Stomach (tissue), 9 donors: ENCODE data around the gene TTLL3. TPM values are rescaled to one million over a fixed set of nuclear protein-coding genes. Genes with fewer than 3 reads are reported as not detected.
"Not testable (repeated sequence)": the region's sequence is repeated elsewhere in the genome, so short reads cannot be mapped to it uniquely, and the experiment has no call there.

Experiments used
- DNase-seq, 2 donors: peaks; one replicate each; pipeline versions ENCODE4 v3.0.0 to v3.0.0-alpha.2; 2013 to 2019
- H3K27ac ChIP-seq, 5 donors: fragments of 200-600 bp in 4 of 5; sonication (generic) in 4 of 5; one replicate each; pipeline ENCODE4 v1.5.1; 2013 to 2019; ENCODE audit warnings: mild to moderate bottlenecking in 1 of 5, moderate library complexity in 1 of 5
- H3K27me3 ChIP-seq, 3 donors: fragments of 200-600 bp; sonication (generic); one replicate each; pipeline ENCODE4 v1.5.1; 2017 to 2019; ENCODE audit warnings: mixed run types in 1 of 3
- H3K36me3 ChIP-seq, 4 donors: fragments of 200-600 bp; sonication (generic); 1 replicate in 3 of 4; 2 replicates in 1 of 4; pipeline ENCODE4 v1.5.1; 2016 to 2019
- H3K4me1 ChIP-seq, 4 donors: fragments of 200-600 bp; sonication (generic); one replicate each; pipeline ENCODE4 v1.5.1; 2016 to 2019
- H3K4me3 ChIP-seq, 4 donors: fragments of 200-600 bp; sonication (generic) in 3 of 4; one replicate each; pipeline ENCODE4 v1.5.1; 2016 to 2019; ENCODE audit warnings: mild to moderate bottlenecking in 1 of 4
- H3K9me3 ChIP-seq, 4 donors: fragments of 200-600 bp; sonication (generic); one replicate each; pipeline ENCODE4 v1.5.1; 2016 to 2019
- CTCF ChIP-seq, 7 experiments: fragments of 450-650 bp in 4 of 7; fragments of 200-600 bp in 3 of 7; sonication (generic) in 3 of 7; IDR thresholded peaks; one replicate each; pipeline ENCODE4 v1.5.1; 2016 to 2019; ENCODE audit warnings: antibody characterized with exemption in 7 of 7, control low read depth in 2 of 7, mild to moderate bottlenecking in 1 of 7
- EP300 ChIP-seq: sonication (generic); formaldehyde crosslinking; IDR thresholded peaks from one replicate; pipeline ENCODE4 v1.6.1; 2017; ENCODE audit warnings: antibody characterized with exemption
- POLR2A ChIP-seq, 4 donors: fragments of 450-650 bp; IDR thresholded peaks; one replicate each; pipeline ENCODE4 v1.6.1; 2016; ENCODE audit warnings: antibody characterized with exemption in 4 of 4, control low read depth in 2 of 4, mild to moderate bottlenecking in 1 of 4, moderate library complexity in 1 of 4
- POLR2AphosphoS5 ChIP-seq, 3 donors: sonication (generic); formaldehyde crosslinking; IDR thresholded peaks; one replicate each; pipeline ENCODE4 v1.6.1; 2016; ENCODE audit warnings: antibody characterized with exemption in 3 of 3
- WGBS, 5 donors: extraction: QIAGEN DNeasy Blood & Tissue Kit in 3 of 5; methylation state at CpG; one replicate each; pipeline versions ENCODE4 v1.1.5 to v1.1.7; 2013 to 2018; 5-methylcytosine and 5-hydroxymethylcytosine counted together
- intact Hi-C: fragments of 100-400 bp; cut with DNase I; formaldehyde crosslinking; loops from one replicate; pipeline ENCODE4 v1.15.1; 2023; ENCODE audit warnings: low total_unique reads
- polyA plus RNA-seq, 3 donors: library from polyadenylated mRNA; stranded (reverse); fragments of 200-250 nt; gene quantifications; one replicate each; pipeline ENCODE4 v1.2.3, GENCODE V29; 2013
- total RNA-seq, 5 donors: library from RNA; depleted of rRNA; stranded (reverse); fragments of >200 nt; gene quantifications; one replicate each; pipeline versions ENCODE4 v1.1.0 to v1.2.3, GENCODE V29; 2014 to 2016
- donor health status: healthy with polysubstance abuse.
- donor health status: Bipolar disorder and iron deficiency.
- donor health status: healthy.

TTLL3 gene
- total and polyA plus RNA-seq, 8 donors = 6.7 to 593 (median 77.4) TPM

DNA sequence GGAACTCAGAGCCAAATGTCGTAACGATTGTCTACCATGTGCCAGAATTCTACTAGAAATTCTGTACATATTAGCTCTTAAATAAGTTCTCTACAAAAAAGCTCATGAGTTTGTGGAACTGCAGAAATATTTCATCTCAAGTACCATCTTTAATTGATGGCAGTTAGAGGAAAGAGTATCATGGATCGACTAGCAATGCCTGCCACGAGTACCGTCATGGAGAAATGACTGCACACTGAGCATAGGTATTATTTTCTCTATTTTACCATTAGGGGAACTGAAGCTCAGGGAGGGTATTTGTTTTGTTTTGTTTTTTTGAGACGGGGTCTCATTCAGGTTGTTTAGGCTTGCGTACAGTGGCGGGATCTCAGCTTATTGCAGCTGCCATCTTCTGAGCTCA lies 31.0 kb downstream of the TTLL3 start:
- intact Hi-C loops = loop anchor here (10.0 kb wide), 1 partner anchor 74 kb away; the partner anchor contains the start of gene IL17RC
- 82 to 95% (median 84%) methylated on average over 8 of the region's 8 CpGs for WGBS, 5 donors
- TF ChIP-seq POLR2A (IDR thresholded peaks at IDR 0.05) (no peak), EP300 (no peak), POLR2AphosphoS5 (IDR thresholded peaks at IDR 0.05) (no peak)
- H3K27me3 ChIP-seq = no peaks in the 10 kb centered on the region
- peaks cover 11 to 25% (median 22%) of the 10 kb centered on the region in 4 donors for H3K4me1 ChIP-seq
- no peak for DNase-seq
- H3K36me3 ChIP-seq = peaks cover 17 to 61% (median 51%) of the 10 kb centered on the region in 4 donors
- H3K9me3 ChIP-seq = no peaks in the 10 kb centered on the region
- H3K27ac ChIP-seq = no peak overlapping the region
- no peak overlapping the region for H3K4me3 ChIP-seq

- 0 to 1% (median 0%) methylated on average over 38 to 42 of the region's 42 CpGs for WGBS, 5 donors
- H3K27me3 ChIP-seq = no peaks in the 10 kb centered on the region
- peak within 1 kb of the TSS; percentile 71 to 87 (median 82) for H3K27ac ChIP-seq
- H3K9me3 ChIP-seq = no peaks in the 10 kb centered on the region
- peaks cover 17 to 33% (median 31%) of the 10 kb centered on the region in 4 donors for H3K36me3 ChIP-seq
- TF ChIP-seq POLR2A (IDR thresholded peaks at IDR 0.05) (no peak), CTCF (IDR thresholded peaks at IDR 0.05) (no peak), POLR2AphosphoS5 (IDR thresholded peaks at IDR 0.05) (peak; percentile 66 to 94 (median 81)), EP300 (no peak)
- H3K4me1 ChIP-seq = peaks cover 11 to 25% (median 22%) of the 10 kb centered on the region in 4 donors
- DNase-seq = peak; percentile 98 to 99
- intact Hi-C loops = loop anchor here (10.0 kb wide), 1 partner anchor 71 kb away; the partner anchor contains the start of gene IL17RC
- H3K4me3 ChIP-seq = peak within 1 kb of the TSS; percentile 61 to 80 (median 72)
These were observed 33.8 kb downstream of the TTLL3 start, which contains the start of gene RPUSD3 for GRCh38 chr3:9843715-9844438. Gene RPUSD3, minus strand, starts transcription at chr3:9844008. Its CDS starts 18 bp downstream, at chr3:9843990.

GRCh38 chr3:9846231-9846630 lies 36.2 kb downstream of the TTLL3 start:
- no peak for TF ChIP-seq POLR2A (IDR thresholded peaks at IDR 0.05)
- no peak for TF ChIP-seq CTCF (IDR thresholded peaks at IDR 0.05)
- no peak for TF ChIP-seq EP300
- TF ChIP-seq POLR2AphosphoS5 (IDR thresholded peaks at IDR 0.05) = no peak
- WGBS, 5 donors = 70 to 86% (median 78%) methylated on average over 5 to 6 of the region's 6 CpGs
- no peak for DNase-seq
- Histone ChIP-seq H3K36me3 (peaks cover under 1 to 9% (median 8%) of the 10 kb centered on the region in 4 donors), H3K9me3 (no peaks in the 10 kb centered on the region), H3K4me3 (no peak overlapping the region), H3K27ac (no peak overlapping the region), H3K27me3 (no peaks in the 10 kb centered on the region), H3K4me1 (peaks cover 11 to 25% (median 22%) of the 10 kb centered on the region in 4 donors)
- intact Hi-C loops = loop anchor here (10.0 kb wide), 1 partner anchor 69 kb away; the partner anchor contains the start of gene IL17RC

GRCh38 chr3:9846931-9847488 lies 36.9 kb downstream of the TTLL3 start:
- Histone ChIP-seq H3K4me3 (no peak overlapping the region), H3K27me3 (no peaks in the 10 kb centered on the region), H3K27ac (no peak overlapping the region), H3K36me3 (peaks cover 0 to 1% (median under 1%) of the 10 kb centered on the region in 4 donors), H3K9me3 (no peaks in the 10 kb centered on the region), H3K4me1 (peaks cover 11 to 24% (median 21%) of the 10 kb centered on the region in 4 donors)
- TF ChIP-seq POLR2A (IDR thresholded peaks at IDR 0.05) (no peak), POLR2AphosphoS5 (IDR thresholded peaks at IDR 0.05) (no peak), CTCF (IDR thresholded peaks at IDR 0.05) (no peak), EP300 (no peak)
- intact Hi-C loops = loop anchor here (10.0 kb wide), 1 partner anchor 68 kb away; the partner anchor contains the start of gene IL17RC
- no peak for DNase-seq
- 93 to 100% (median 95%) methylated on average over 3 to 6 of the region's 6 CpGs for WGBS, 5 donors

DNA sequence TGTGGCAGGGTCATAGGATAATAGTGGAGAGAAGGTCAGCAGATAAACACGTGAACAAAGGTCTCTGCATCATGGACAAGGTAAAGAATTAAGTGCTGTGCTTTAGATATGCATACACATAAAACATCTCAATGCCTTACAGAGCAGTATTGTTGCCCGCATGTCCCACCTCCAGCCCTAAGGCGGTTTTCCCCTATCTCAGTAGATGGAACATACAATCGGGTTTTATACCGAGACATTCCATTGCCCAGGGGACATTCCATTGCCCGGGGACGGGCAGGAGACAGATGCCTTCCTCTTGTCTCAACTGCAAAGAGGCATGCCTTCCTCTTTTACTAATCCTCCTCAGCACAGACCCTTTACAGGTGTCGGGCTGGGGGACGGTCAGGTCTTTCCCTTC lies 37.8 kb downstream of the TTLL3 start:
- not testable (repeated sequence) for H3K4me3 ChIP-seq, H3K36me3 ChIP-seq, H3K27ac ChIP-seq, DNase-seq, H3K9me3 ChIP-seq, H3K27me3 ChIP-seq
- WGBS, 5 donors = 51 to 66% (median 55%) methylated on average over 8 to 9 of the region's 9 CpGs
- peaks cover 7 to 24% (median 13%) of the 10 kb centered on the region in 4 donors for H3K4me1 ChIP-seq
- intact Hi-C loops = loop anchor here (10.0 kb wide), 1 partner anchor 67 kb away; the partner anchor contains the start of gene IL17RC
